SHP77 (cell line): ENCODE data around the gene HPS4.
A peak's percentile ranks its signal among the peaks of the same experiment; 100 is the strongest.

Experiments
- DNase-seq, 2 experiments: peaks; one replicate each; lab custom pipeline; 2025; lab: John Stamatoyannopoulos, UW

Gene HPS4

DNA sequence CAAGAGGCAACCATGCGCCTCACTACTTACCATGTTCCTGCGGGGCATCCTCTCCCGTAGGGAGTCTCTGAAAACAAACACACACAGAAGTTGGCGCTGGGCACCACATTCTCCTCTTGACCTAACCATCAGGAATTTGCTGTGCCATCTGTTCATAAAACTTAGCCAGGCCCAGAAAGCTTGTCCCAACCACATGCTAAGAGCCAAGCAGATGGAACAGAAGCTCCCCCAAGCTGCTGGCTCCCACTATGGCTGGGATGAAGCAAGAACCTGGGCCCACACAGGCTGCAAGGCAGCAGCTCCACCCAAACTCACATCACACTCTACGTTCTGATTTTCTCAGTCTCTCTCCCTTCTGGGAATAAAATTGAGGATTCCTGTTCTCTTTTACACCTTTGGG, 17.4 kb downstream of the HPS4 start:
- no peak for DNase-seq

DNA sequence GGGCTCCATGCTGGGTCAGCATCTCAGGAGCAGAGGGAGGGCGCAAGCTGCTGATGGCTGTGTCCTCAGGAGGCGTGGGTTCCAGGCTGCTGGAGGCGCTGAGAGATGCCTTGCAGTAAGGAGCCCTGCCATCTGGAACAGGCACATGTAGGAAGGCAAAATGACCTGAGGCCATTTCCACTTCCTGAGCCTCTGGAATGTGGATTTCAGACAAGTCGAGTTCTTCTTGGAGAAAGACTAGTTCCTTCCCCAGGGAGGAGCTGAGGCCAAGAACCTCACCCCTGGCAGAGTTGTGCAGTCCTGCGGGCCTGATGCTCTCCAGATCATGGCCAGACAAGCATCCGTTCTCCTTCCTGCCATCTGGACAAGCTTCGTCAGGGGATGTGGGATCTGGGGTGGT, 19.3 kb downstream of the HPS4 start:
- DNase-seq, result no peak

DNA sequence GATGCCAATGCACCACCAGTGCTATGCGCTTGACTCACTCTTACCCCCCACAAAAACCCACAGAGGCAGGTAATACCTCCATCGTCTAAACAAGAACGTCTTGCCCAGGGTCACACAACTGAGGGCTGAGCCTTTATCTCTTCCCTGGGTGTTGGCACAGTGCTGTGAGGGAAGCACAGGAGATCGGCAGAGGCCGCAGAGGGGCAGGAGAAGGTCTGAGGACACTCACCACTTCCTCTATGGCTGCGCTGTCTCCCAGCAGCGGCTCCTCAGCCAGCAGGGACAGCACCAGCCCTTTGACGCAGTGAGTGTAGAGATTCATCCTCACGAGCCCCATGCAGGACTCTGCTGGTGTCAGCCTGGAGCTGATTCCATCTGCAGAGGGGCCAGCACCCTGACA, 19.9 kb downstream of the HPS4 start:
- DNase-seq, result no peak

DNA sequence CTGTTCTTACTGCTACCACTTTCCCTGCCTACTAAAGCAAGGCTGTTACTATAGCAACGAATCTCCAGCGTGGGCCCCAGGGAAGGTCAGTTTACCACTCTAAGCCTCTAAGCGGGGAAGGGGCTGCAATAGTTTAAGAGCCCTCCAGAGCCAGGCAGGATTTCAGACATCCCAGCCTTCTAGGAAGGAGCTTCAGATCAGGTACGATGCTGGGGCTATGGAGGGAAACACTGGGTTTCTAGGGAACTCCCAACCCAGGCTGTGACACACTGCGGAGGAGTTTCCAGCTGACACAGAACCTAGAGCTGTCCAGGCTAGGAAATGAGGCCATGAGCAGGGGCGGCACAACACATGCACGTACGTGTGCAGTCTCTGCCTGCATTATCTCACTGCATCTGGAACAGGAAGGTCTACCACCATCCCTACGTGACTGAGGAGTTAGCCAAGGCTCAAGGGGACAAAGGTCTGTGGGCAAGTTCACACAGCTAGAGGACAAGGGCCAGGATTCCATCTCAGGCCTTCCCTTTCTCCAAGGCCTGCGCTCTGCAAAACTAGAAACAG, 20.4 kb downstream of the HPS4 start:
- no peak for DNase-seq

DNA sequence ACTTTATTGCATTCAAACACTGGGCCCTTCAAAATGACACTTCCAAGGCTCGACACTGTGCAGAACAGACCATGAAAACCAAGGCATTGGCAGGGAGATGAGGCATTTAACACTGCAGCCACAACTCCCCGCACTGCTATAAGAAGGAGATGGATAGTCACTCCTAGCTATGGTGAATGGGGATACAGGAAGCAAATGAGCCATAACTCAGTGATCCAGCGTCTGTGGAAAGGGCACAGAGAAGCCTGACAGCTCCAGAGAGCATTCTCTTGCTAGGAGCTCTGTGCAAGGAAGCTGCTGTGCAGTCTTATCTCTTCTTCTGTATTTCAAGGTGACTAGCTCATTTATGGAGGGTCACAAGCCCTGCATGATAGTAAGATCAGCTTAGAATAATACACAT, 20.9 kb downstream of the HPS4 start:
- DNase-seq, result no peak

DNA sequence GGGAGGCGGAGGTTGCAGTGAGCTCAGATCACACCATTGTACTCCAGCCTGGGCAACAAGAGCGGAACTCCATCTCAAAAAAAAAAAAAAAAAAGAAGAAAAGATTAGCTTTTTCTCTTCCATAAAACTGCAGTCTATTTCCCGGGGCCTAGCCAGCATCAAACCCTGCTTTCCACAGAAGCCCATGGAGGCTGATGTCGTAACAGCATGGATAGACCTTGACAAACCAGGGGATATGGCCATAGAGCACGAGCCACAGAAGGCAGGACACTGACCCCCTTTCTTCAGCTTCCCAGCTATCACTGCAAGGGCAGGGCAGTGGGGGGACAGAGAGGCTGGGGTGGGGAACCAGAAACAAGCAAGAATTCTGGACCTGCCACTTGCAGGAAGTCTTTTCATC, 21.5 kb downstream of the HPS4 start:
- no peak for DNase-seq

DNA sequence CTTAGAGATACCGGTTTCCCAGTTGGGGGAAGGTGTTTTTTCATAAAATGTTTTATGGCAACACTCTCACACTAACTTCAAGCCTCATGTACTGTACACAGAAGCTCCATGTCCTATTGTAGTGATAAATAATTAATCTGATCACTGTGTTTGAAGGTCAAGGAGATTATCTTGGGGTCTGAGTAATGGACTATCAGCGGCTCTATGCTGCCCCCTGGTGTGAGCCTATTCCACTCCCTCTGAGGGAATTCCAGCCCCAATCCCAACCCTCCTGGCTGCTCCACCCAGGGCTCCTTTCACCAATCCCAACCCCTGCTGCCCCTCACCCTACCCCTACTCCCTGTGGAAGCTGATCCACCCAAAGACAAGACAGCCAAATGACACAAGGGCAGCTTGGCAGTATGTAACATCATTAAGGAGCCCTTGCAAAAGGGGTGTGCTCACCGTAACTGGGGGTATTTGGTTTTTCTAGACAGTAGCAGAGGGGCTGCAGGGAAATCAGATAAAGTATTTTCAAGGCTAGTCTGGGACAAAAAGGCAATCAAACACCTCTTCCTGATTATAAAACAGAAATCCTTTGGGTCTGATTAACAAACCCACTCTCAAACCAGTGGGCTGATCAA, 22.3 kb downstream of the HPS4 start:
- peak; percentile 12 to 33 for DNase-seq

DNA sequence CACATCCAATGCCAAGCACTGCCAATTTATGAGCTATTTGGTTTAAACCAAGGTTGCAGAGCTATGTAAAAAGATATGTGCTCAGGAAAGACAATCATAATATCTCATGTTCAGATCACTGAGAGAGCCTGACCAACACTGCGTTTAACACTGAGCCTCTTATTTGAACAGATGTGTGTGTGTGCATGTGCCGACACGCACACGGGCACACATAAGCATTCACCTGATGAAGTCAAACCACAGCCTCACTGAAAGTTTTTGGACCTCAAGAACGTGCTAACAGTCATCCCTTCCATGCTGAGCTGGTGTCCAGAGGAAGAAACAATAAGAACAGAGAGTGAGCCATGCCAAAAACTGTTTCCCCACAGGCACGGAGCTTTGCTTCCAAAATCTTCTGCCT, 23.4 kb downstream of the HPS4 start:
- DNase-seq, result no peak

DNA sequence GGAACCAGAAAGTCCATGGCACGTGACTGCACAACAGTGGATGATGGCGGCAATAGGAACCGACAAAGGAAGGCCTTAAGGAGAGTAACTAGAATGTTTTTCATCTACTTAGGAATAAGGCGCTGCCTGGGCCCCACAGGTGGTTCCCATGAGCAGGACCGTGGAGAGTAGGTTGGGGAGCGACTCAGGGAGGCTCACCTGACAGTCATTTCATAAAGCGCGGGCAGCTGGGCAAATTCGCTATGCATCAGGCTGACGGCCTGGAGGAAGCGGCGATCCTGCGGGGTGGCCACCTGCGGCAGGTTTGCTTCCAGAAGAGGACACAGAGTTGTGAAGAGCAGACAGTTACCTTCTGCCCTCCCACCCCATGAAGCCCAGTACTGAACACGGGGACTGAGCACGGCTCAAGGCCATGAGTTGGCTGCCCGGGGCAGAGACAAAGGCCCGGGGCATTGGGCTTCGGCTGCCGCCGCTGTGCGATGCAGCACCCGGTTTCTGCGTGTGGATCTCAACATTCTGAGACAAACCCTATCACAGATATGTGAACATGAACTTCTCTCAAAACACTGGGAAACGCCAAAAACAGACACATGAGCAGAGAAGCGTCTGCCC, 25.8 kb downstream of the HPS4 start:
- no peak for DNase-seq

DNA sequence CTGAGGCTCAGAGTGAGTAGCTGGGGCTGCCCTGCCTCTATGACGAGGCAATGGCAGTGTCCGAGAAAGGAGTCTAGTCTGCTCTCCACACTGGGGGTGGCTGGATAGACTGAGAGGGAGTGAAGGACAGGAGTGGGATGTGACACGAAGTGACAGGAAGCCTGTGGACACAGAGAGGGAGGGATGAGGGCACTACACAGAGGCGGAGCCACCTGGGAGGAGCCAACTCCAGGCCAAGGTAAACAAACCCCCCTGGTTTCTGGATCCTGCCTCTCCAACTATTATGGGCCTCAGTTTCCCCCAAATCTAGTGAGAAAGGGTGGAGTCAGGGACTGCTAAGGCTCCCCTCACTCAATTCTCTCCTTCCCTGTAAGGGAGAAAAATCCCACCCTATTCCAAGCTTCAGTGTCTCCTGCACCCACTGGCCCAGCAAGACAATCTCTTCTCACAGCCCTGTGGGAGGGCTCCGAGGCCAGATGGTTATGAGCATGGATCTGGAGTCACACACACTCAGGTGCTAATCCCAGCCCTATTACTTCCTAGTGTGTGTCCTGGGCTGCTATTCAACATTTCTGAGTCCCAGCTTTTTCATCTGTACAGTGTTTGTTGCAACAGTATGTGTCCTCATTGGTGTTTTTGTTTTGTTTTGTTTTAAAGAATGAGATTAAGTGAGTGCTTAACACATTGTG, 29.6 kb downstream of the HPS4 start:
- DNase-seq, result no peak

DNA sequence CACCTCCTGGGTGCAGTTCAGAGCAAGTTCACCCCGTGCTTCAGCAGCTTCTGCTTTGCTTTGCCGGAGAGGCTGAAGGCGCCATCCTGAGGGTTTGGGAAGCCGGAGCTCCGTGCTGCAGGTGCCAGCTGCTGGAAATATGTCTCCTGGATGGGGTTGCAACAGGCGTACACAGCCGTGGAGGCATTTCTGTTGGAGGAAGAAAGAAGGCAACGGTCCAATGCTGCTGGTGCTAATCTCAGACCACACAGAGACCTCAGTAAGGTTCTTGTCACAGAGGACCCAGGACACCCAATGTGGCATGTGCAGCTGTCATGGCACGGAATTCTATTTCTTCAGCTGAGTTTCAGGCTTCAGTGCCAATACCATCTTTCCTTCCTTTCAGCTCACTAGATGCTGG, 30.4 kb downstream of the HPS4 start:
- DNase-seq, result no peak

DNA sequence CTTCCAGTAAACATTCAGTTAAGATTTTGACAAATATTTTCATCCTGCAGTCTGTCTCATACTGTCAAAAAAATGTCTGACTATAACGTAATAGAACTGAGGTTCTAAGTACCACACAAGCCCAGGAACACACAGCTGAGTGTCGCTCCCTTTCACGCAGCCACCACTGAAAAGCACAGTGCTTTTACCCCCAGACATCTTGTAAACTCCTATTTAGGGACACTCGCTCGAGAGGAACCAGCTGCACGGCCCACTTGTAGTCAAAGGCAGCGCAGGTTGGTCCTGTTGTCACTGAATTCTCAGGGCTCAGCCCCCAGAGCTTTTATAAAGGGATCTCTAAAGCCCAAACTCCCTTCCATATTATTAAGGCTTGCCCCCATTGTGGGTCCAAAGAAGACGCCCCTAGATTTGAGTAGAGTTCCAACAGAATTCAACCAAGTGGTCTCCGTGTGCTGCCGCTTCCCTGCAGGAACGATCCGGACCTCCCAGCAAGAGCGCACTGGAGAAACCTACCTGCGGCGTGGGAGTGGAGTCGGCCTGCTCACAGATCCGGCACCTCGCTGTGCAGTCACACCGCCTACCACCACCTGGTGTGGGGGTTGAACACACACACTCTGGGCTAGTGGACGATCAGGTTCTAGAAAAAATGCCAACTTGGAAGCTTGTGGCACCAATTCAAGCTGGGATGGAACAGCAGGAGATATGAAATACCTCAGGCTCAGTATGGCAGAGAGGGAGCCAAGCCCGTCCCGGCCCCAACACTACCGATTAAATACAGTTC, 31.2 kb downstream of the HPS4 start:
- no peak for DNase-seq

DNA sequence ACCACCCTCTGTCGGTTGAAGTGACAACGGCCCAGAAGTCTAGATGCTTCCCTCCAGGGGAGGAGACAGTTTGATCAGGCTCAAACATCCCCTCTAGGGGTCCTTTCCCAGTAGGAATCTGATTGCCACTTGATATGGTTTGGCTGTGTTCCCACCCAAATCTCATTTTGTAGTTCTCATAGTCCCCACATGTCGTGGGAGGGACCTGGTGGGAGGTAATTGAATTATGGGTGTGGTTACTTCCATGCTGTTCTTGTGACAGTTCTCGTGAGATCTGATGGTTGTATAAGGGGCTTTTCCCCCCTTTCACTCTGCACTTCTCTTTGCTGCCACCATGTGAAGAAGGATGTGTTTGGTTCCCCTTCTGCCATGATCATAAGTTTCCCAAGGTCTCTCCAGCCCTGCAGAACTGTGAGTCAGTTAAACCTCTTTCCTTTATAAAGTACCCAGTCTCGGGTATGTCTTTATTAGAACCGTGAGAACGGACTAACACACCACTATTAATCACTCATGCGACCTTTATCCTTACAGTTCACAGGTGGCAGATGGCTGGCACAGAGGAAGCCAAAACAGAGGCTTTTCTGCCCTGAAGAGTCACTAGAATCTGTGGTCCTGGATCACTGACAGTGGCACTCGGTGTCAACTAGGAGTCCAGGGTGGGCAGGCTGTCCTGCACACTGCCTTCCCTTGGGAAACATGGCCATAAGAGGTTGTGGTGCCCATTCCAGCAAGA, 33.0 kb downstream of the HPS4 start:
- DNase-seq, result no peak

DNA sequence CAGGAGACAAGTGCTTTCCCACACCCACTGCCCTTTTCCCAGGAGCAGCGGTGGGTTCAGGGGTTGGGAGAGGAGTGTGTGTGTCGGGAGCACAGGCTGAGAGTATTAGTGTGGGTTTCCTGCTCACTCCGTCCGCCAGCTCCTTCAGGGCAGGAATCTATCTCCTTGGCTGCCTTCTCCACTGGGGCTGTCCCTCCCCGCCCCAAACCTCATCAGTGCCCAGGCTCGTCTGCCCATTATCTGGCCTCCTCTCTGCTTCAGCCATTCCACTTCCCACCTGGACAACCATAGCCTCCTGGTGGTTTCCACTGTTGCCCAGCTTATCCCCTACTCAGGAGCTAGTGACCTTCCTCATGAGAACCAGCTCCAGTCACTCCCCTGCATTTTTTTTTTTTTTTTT, 34.6 kb downstream of the HPS4 start:
- DNase-seq, result no peak

DNA sequence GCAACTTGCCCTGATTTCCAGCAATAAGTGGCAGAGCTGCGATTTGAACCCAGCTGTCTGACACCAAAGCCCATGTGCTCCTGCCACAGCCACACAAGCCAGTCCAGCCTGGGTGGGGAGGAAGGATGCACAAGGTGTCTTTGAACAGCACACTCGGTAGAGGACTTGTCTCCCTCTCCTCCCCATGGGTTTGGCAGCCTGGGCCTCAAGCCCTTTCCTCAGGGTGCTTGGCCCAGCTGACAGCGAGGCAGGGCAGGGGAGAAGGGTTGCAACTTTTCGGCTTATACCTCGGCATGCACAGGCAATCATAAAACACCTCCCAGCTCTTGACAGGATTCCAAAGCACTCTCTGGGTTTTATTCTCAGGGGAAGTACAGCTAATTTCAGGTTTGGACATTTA, 35.2 kb downstream of the HPS4 start:
- DNase-seq, result no peak

DNA sequence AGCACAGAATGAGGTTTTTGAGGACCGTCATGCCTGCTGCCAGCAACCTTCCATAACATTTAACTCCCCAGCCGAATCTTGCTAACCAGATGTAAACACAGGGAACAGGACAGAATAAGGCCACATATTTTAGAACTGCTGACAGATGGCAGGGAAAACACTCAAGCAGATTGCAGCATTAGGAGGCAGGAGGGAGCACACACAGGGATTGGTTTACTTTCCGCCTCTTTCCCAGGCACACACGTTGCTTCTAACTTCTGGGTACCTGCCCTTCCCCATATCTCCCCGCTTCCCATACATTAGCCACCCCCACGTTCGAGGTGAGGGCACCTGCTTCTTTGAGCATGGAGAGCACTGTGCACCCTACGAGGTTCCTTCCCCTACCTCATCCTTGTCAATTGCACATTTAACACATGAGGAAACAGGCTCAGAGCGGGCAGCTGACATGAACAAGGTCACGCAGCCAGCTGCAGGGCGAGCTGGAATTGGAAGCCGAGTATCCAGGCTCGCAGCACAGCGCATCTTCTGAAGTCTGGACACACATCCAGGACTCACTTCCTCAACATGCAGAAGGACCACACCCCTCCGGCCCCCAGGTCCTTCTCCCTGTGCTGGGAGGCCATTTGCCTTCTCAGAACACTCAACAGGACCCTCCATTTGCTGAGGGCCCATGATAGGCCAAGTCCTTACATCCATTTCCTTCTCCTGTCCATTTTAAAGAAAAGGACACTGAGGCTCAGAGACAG, 35.8 kb downstream of the HPS4 start:
- no peak for DNase-seq

DNA sequence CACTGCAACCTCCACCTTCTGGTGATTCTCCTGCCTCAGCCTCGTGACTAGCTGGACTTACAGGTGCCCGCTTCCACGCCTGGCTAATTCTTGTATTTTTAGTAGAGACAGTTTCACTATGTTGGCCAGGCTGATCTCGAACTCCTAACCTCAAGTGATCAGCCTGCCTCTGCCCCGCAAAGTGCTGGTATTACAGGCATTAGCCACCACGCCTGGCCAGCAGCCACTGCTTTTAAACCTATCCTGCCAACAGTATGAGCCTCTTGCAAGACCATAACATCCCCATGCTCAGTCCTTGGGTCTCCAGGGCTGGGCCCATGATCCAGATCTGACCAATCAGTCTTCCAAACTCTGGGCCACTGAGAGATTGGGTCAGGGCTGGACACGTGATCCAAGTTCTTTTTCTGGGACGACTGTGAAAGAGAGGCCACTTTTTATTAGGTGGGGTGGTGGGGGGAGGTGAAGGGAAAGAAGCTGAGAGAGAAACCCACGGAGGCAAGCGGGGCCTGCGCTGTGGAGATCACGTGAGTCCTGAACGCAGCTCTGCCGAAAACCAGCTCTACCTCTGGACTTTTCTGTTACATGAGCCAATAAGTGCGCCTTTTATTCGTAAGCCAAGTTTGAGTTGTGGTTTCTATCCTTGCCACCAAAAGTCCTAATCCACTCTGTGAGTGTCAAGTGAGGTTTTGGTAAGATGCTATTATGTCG, 36.6 kb downstream of the HPS4 start:
- no peak for DNase-seq

DNA sequence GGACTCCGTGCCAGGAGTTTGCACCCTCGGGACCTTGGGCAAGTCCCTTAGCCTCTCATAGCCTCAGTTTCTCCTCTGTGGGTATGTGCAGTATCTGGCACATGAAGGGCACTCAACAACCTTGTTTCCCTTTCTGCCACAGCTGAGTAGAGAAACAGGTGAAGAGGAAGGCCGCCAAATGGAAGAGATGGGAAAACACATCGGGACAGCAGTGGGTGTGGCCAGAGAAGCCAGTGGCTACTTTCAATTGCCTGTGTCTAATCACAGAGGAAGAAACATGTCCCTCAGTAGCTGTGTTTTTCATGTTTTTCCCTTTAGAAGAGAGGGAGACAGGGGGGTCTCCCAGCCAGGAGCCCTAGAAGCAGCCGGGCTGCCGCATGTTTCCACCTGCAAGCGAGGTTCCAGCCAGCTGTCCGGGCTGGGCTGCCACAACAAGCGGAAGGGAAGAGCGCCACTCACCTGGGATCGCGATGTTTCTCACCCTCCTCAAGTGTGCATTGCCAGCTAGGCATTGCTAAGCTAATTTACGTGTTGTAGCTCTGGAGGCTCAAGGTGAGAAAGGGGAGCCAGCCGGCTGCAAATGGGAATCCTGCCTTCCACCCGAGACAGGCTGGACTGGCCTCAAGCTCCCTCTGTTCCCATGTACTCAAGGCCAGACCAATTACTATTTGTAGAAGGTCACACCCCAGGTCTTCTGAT, 37.9 kb downstream of the HPS4 start:
- DNase-seq, result no peak

DNA sequence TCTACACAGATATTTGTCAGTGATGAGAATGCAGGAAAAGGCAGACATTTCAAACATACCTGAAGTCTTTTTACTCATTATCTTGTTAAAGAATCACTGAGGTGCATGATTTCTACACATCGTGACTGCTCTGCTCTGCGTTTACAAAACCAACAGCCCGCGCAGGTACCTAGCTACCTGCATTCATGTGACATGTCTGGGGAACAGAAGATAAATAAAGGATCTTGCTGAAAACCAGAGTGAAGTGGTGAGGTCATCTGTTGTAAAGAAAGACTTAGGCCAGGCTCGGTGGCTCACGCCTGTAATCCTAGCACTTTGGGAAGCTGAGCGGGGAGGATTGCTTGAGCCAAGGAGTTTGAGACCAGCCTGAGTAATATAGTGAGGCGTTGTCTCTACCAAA, 38.8 kb downstream of the HPS4 start:
- DNase-seq, result no peak
